T-helper 2 cell treated with Interferon-gamma antibody and Interleukin-4, amounts not matched to agents 100 ng/mL and 5 ng/mL, for 36 hours (primary cell): Measurements from ENCODE around the gene COL15A1. TPM values are rescaled to one million over a fixed set of nuclear protein-coding genes. Genes with fewer than 3 reads are reported as not detected.
"Not testable (repeated sequence)": the region's sequence is repeated elsewhere in the genome, so short reads cannot be mapped to it uniquely, and the experiment has no call there.

Source experiments
- intact Hi-C: fragments of 100-400 bp; cut with micrococcal nuclease; formaldehyde crosslinking; loops from one replicate; pipeline ENCODE4 v1.15.1; 2023
- total RNA-seq: library from RNA; stranded (reverse); gene quantifications from 2 replicates; pipeline ENCODE4 v1.2.3, GENCODE V29; 2022

COL15A1 gene
- total RNA-seq, 1 donor from 2014 or later, result 0.20 TPM

DNA sequence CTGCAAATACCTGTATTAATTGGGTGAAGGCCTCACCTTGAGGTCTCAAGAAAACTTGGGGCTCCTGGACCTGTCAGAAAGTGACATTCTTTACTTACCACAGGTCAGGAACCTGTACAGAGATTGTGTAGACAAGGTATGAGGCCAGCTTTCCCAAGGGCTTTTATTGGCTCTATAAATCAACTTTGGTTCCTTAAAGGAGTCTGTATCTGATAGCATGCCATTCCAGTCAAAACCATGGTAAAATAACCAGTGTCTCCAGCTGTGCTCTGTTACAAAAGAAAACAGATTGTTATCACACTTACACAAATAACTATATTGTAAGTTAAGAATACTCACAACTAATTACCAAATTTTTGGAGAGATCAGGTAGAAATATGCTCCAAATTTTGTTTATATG is 64.5 kb downstream of the COL15A1 start:
- intact Hi-C loops, result no loop called here

DNA sequence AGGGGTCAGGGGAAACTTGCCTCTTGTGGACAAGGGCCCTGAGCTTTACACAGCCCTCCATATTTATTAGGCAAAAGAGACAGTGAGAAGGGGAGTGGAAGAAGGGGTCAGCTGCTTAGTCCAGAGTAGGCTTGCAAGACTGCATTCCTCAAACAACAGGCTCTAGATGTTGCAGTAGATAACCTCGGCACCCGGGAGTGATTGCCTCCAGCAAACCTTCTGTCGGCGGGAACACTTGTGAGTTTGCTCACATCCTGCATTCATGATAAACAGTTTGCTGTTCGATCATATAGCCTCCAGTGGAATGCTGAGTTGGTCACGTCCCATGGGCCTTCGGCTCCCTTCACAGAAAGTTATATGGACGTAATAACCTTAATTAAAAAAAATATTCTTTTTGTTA is 66.7 kb downstream of the COL15A1 start:
- intact Hi-C loops, result not testable (repeated sequence)

DNA sequence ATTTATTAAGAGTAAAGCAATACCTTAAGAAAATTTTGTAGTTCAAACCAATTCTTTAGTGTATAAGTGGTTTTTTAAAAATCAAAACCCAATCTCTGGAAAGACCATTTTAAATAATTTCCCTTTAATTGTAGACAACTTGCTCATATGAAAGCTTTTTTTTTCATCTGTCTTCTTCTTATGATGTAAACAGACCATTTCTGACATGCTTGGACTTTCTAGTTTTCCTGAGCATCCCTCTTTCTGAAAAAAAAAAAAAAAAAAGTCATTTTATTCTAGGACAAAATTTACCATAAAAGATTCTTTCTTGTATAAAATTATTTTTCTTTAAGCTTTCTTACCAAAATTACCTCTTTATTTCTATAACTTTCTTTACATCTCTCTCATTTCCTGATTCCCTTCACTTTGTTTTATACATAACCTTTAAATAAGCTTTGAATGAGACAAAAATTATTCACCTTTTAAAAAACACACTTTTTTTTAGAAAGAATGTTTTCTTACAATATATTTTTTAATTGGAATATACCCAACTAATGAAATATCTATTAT is 67.5 kb downstream of the COL15A1 start:
- intact Hi-C loops, result no loop called here

DNA sequence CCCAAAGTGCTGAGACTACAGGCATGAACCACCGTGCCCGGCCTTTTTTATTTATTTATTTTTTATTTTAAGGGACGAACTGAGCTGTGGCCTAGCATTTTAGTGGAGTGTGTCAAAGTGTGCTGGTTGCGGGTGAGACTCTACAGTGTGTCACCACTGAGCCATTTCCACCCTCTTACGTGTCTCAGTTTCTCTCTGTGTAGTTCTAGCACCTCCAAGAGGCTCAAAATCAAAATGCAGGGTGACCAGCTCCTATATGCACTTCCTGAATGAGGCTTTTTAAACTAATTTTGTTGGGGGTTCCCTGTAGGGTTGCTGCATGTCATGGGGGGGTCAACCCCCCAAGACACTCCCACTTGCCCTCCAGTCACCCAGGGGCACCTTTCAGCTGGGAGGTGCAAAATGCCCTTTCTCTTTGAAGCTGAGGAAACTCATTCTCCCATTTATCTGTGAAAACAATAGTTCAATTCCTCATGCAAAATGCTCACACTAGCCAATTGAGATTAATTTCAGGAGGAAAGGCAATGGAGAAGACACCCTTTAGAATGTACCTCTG is 69.3 kb downstream of the COL15A1 start:
- intact Hi-C loops, result no loop called here

DNA sequence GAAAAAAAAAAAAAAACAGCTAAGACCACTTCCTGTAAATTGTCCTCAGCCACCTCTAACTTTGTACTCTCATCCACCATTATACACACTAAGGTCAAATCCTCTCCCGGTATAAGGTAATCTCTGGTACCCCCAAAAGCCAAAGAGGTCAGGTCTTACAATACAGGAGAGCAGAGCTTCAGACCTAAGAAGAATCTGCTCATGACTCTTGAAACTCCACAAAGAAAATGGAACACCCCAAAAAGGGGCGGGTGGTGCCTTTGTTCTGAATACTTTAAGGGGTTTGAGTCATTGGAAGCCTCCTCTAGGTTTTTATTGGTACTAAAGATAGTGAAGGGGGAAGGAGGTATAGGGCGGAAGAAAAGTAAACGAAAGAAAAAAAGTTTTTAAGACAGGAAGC is 69.8 kb downstream of the COL15A1 start:
- intact Hi-C loops, result no loop called here

DNA sequence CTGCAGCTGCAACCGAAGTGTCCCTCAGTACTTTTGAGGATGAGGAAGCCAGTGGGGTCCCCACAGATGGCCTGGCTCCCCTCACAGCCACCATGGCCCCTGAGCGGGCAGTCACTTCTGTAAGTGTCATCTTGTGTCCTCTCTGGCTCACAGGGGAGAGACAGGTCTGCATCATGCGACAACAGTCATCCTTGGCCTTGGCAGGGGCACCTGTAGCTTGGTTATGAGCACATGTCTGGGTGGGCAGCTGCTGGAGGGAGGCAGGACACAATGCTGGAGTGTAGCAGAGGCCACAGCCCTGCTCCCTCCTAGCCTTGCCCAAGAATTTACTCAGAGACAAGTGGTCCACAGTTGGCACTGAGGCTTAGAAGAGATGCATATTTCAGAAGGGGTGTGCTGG is 71.7 kb downstream of the COL15A1 start:
- intact Hi-C loops, result no loop called here

DNA sequence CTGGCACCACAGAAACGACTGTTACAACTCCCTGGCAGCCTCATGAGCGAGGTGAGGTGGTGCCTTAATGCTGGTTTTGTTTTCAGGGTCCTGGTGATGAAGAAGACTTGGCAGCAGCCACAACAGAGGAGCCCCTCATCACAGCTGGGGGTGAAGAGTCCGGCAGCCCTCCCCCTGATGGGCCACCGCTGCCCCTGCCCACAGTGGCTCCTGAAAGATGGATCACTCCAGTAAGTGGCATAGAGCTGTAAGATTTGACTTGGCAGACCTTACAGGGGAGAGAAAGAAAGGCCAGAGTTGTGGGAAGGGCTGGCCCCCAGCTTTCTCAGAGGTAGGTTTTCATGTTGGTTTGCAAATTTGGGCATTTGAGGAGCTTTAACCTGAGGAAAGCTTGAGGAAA is 72.2 kb downstream of the COL15A1 start:
- intact Hi-C loops, result no loop called here

DNA sequence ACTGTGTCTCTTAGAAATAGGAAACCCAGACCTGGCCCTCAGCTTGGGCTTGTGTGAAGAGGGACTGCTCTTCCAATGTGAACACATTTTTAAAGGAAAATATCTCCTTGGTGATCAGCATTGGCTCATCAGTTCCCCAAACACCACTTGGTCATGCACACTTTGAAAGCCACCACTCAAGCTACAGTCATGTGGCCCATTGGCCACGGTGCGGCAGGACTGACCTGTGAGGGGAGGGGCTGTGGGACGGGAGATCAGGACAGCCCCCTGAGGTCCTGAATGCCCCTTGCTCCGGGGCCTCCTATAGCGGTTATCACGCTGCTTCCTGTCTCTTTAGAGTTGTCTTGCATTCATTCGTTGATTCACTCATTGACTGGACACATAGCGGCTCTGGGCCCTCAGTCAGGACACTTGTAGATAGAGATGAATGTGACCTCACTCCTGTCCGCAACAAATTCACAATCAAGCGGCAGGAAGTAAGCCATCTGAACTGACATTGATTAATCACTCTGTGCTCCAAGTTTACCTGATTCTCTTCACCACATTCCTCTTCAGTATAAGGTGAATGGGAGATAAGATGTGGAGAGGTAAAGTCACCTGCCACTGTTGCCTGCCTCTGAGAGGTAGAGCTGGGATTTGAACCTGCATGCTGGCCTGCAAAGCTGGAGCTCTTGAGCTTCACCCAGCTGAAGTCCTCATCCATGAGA is 73.1 kb downstream of the COL15A1 start:
- intact Hi-C loops, result no loop called here

DNA sequence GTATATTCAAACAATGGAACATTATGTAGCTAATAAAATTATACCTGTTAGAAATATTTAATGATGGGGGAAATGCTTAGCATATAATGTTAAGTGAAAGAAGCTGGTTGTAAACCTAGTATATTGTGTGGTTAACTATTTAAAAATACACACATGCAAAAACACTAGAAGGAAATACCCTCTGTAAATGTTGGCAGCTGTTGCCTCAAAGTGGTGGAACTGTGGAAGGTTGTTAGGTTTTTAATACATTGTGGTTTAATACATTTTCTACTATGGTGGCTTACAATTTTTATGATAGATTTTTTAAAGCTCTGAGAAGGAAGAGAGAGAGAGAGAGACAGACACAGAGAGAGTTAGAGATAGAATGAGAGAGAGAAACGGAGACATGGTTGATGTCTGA is 74.9 kb downstream of the COL15A1 start:
- intact Hi-C loops, result no loop called here

DNA sequence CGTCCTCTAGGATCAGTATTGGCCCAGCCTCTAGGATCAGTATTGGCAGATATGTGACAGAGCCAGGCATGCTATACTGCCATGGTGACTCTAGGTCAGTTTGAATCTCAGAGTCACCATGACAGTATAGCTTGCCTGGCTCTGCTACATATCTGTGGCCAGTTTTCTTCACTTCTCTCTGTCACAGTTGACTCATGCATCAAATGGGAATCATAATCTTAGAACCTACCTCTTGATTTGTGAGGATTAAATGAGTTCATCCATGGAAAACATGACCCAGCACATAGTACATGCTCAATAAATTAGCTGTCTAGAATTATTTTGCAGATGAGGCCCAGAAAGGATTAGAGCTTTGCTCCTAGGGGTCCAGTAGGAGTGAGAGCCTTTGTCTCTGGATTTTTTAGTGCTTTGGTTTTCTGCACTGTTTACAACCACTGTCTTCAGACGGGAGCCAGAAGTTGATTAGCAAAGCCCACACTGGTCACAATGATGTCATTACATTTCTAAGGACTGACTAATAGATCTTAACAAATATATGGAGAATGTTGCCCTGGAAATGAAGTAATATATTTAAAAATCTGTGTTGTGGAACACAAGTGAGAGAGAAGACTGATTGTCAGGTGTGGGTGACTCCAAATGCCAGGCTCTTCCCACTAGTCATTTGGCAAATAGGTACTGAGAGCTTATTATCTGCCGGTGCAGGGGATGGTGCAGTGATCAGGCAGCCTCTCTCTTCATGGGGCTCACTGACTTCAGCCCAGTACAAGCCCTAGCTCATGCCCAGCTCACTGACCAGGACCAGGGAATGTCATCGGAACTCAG is 76.0 kb downstream of the COL15A1 start:
- intact Hi-C loops, result no loop called here

DNA sequence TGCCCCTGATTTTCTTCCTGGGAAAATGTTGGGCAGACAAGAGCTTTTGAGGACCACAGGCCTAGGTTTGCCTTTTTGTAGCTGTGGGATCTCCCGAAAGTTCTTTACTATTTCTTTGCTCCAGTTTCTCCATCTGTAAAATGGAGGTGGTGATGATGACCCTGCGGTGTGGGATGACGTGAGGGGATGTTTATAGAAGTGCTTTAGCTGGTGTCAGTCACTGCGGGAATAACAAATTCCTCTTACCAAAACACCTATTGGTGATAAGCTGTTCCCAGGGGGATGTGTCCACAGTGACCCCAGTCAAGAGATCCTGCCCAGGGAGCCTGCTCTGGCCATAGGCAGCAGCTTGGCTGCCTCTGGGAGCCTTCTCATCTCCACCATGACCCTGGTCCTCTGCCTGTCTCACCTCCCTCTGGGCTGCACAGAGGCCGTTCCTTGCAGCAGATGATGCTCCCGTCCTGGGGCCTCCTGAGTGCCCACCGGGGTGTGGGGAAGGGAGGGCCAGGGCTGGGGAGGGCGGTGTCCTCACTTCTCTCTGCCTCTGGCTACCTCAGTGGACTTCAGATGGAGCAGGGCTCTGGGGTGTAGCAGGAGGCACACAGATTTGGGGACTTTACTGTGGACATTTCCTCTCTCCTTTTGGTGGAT is 77.2 kb downstream of the COL15A1 start:
- intact Hi-C loops, result no loop called here

DNA sequence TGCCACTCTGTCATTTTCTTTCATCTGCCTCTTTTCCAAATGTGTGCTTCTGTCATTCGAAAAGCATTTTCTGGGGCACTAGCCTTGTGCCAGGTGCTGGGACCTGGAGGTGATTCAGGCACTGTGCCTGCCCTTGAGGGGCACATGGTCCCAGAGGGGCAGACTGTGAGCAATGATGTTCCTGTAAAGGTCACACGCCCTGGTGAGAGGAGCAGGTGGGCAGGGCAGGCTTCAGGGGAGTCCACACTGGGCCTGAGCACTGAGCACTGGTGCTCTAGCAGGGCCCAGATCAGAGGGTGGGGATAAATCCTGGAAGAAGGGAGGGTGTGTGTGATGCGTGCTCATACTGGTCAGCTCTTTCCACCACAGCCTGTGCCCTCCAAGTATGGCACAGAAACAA is 77.8 kb downstream of the COL15A1 start:
- intact Hi-C loops, result no loop called here

DNA sequence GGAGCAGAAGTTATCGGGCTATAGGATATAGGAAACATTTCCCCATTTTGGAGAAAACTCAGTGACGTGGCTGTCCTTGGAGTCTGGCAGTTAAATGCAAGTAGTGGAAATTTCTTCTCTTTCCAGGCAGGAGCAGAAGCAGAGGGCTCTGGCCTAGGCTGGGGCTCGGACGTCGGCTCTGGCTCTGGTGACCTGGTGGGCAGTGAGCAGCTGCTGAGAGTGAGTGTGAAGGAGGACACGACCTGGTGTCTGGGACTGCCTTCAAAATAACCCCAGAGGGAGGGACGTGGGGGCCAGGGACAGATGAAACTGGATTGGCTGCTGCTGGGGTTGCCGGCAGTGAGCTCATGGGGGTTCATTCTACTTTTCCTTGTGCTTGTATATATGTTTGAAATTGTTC is 79.5 kb downstream of the COL15A1 start:
- intact Hi-C loops, result no loop called here

DNA sequence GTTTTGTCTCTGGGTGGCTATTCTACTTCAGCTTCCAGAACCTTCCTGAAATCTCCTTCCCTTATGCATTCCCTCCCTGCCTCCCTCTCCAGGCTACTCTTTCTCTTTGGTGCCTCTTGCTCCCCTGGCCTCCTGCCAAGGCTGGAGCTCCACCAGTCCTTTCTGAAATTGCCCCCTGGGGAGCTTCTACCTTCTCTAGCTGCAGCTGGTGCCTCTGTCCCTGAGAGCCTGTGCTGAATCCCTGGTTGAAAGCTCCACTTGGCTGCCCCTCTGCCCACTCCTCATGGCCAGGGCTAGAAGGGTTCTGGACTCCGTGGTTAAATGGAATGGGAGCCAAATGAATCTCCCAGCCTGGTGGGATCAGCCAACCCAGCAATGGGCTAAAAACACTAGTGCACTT is 80.1 kb downstream of the COL15A1 start:
- intact Hi-C loops, result no loop called here

DNA sequence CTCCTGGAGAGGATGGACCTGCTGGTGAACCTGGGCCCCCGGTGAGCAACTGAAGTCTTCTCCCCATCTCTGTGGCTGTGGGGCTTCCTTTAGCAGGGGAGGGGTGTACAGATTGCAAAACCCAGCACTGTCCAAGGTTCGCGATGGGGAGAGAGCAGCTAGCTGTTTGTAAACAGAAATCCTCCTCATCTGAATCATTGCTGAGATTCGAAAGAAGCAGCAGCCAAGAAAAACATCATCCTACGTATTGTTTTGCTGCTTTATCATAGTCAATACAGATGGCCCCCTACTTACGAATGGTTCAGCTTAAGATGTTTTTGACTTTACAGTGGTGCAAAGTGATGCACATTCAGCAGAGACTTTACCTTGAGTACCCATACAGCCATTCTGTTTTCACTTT is 81.3 kb downstream of the COL15A1 start:
- intact Hi-C loops, result no loop called here

DNA sequence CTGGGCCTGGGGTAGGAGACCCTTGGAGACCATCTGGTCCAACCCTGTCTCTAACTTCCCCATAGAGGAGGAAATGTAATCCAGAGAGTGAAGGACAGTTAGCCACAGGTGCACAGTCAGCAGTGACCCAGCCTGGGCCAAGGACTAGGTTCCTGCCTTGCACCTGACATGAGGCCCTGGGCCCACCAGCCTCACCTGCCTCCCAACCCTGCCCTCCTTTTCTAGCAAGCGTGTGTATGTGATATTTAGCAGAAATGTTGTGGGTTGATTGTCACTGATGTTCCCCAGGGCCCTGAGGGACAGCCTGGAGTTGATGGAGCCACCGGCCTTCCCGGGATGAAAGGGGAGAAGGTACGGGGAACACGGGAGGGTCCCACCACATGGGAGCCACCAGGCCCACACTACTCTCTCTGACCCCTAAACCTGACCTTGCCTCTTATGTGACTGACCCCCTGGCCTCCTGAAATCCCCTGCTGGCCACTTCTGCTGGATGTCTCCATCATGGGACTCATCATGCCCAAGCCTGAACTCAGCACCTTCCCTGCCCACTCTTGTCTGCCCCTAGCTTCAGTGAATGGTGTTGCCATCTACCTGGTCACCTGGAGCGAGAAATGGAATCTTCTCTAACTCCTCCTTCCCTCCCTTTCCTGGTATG is 82.0 kb downstream of the COL15A1 start:
- intact Hi-C loops, result no loop called here

DNA sequence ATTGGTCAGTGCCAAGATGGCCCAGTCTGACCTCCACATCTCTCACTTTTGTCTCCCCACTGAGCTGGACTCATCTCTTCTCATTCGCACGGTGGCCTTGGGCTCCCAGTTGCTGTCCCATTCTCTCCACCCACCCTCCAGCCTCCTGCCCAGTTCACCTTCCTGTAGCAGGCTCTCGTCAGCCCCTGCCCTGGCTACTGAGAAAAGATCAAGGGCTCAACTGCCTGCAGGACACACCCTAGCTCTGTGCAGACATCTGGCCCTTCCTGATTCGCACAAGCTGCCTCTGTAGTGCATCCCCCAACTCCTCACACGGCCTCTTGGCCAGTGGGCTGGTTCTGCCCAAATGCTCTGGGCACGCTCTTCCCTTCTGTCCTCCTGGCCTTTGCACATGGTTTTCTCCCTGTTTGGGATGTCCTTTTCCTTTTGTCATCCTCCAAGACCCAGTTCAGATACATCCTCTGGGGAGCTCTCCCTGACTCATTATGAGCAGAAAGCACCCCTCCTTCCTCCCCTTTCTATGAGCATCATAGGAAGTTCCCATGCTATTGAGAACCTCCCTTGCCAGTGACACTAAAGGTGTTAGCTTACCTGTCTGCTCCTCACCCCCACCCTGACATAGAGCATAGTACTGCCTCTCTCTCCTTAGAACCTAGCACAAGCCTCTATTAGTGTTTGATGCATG is 82.7 kb downstream of the COL15A1 start:
- intact Hi-C loops, result no loop called here

DNA sequence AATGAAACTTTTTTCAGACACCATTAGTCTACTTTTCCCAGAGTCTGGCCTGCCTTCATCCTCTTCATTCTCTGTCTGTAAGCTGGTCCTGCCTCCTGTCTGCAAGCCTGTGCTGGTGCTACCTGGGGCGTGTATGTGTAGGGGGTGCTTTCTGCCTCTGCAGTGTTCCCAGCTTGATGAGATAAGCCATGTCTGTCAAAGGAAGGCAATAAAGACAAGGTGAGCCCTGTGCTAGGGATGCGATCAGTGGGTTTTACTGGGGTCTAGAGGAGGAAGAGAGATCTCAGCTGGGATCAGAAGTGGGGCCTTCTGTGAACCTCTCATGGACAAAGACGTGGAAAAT is 83.2 kb downstream of the COL15A1 start:
- intact Hi-C loops, result no loop called here

DNA sequence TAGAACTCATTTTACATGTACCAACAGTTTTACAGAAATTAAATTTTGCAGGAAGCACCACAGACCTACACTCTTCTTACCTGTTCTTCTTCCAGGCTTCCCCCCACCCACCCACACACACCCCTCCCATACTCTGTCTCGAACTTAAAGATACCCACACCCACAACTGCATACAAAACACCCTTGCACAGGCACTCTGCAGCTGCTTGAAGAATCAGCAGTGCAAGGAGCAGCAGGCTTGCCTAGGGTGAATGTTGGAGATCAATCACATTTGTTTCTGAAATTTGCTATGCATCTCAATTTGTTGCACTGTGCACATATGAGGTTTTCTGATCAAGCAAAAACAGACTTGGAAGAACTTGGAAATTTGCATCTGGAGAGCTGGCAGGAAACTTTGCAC is 83.7 kb downstream of the COL15A1 start:
- intact Hi-C loops, result no loop called here

DNA sequence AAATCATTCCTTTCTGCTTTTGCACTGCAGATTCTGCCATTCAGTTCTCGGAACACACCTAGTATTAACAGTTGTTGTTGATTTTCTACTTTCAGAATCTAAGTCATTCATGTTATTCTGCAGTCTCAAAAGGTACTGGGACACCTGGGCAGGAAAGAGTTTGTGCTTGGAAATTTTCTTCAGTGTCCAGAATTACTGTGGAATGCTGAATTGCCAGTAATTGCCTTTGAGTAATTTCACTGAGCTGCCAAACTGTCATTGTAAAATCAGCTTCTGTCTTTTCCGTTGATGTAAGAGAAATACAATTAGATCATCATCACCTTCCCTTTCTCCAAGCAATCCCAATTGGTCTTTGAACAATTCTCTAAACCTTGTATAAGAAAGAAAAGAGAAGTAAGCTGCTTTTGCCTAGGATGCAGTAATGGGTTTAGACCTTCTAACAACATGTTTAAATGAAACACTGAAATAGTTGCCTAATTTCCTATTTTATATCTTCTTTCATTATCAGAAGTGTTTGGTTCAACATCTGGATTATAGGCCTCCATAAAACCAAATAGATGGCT is 85.5 kb downstream of the COL15A1 start:
- intact Hi-C loops, result no loop called here
